Suprapubic skin (tissue), 4 donors: ENCODE data around the gene SARS1. TPM values are rescaled to one million over a fixed set of nuclear protein-coding genes. Genes with fewer than 3 reads are reported as not detected.

Experiments
- DNase-seq, 2 donors: peaks; one replicate each; pipeline ENCODE4 v3.0.0-alpha.2; 2019; ENCODE audit warnings: low spot score in 2 of 2
- H3K27ac ChIP-seq: fragments of 200-600 bp; sonication (generic); one replicate; pipeline ENCODE4 v1.5.1; 2019
- H3K27me3 ChIP-seq: fragments of 200-600 bp; sonication (generic); one replicate; pipeline ENCODE4 v1.5.1; 2019
- H3K36me3 ChIP-seq: fragments of 200-600 bp; sonication (generic); one replicate; pipeline ENCODE4 v1.5.1; 2019
- H3K4me1 ChIP-seq: fragments of 200-600 bp; sonication (generic); one replicate; pipeline ENCODE4 v1.5.1; 2019
- H3K4me3 ChIP-seq: fragments of 200-600 bp; sonication (generic); one replicate; pipeline ENCODE4 v1.5.1; 2019; ENCODE audit warnings: mild to moderate bottlenecking
- H3K9me3 ChIP-seq: fragments of 200-600 bp; sonication (generic); one replicate; pipeline ENCODE4 v1.5.1; 2019
- EP300 ChIP-seq: sonication (generic); formaldehyde crosslinking; IDR thresholded peaks from one replicate; pipeline ENCODE4 v1.6.1; 2017; ENCODE audit warnings: antibody characterized with exemption
- POLR2A ChIP-seq, 2 donors: fragments of 450-650 bp; IDR thresholded peaks; one replicate each; pipeline ENCODE4 v1.6.1; 2017; ENCODE audit warnings: antibody characterized with exemption in 2 of 2, mild to moderate bottlenecking in 2 of 2, moderate library complexity in 2 of 2
- POLR2AphosphoS5 ChIP-seq, 3 donors: sonication (generic); formaldehyde crosslinking; IDR thresholded peaks; one replicate each; pipeline ENCODE4 v1.6.1; 2017; ENCODE audit warnings: antibody characterized with exemption in 3 of 3
- WGBS: methylation state at CpG from one replicate; pipeline ENCODE4 v1.1.5; 2018; 5-methylcytosine and 5-hydroxymethylcytosine counted together
- total RNA-seq, 4 donors: library from RNA; depleted of rRNA; stranded (reverse); fragments of >200 nt; gene quantifications; one replicate each; pipeline ENCODE4 v1.1.0, GENCODE V29; 2016
- TF ChIP-seq, protein P1 (sequence below), 2 donors: fragments of 200-600 bp in 1 of 2; fragments of 450-650 bp in 1 of 2; sonication (generic) in 1 of 2; IDR thresholded peaks; one replicate each; pipeline ENCODE4 v1.5.1; 2016 to 2019; ENCODE audit warnings: antibody characterized with exemption in 2 of 2, mild to moderate bottlenecking in 1 of 2, moderate library complexity in 1 of 2

Gene SARS1
- total RNA-seq, 4 donors from 2014 or later = 144 to 169 (median 160) TPM

DNA sequence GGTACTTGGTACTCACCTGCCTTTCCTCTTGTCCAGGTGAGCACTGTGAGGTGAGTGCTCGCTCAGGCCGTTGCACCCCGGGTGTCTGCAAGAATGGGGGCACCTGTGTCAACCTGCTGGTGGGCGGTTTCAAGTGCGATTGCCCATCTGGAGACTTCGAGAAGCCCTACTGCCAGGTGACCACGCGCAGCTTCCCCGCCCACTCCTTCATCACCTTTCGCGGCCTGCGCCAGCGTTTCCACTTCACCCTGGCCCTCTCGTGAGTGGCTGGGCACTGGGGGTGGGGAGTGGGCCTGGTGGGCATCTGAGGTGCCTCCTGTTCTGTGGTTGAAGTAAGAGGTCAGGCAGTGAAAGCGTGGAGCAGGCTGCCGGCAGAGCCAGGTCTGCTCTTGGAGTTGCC, 47.3 kb downstream of the SARS1 start:
- Histone ChIP-seq H3K27me3 (no peaks in the 10 kb centered on the region), H3K9me3 (no peaks in the 10 kb centered on the region), H3K36me3 (peaks cover 31% of the 10 kb centered on the region), H3K4me3 (no peak overlapping the region), H3K27ac (no peak overlapping the region), H3K4me1 (peaks cover 40% of the 10 kb centered on the region)
- DNase-seq = no peak
- TF ChIP-seq POLR2AphosphoS5 (IDR thresholded peaks at IDR 0.05) (no peak), EP300 (no peak), POLR2A (IDR thresholded peaks at IDR 0.05) (no peak)
- TF ChIP-seq, protein P1, sequence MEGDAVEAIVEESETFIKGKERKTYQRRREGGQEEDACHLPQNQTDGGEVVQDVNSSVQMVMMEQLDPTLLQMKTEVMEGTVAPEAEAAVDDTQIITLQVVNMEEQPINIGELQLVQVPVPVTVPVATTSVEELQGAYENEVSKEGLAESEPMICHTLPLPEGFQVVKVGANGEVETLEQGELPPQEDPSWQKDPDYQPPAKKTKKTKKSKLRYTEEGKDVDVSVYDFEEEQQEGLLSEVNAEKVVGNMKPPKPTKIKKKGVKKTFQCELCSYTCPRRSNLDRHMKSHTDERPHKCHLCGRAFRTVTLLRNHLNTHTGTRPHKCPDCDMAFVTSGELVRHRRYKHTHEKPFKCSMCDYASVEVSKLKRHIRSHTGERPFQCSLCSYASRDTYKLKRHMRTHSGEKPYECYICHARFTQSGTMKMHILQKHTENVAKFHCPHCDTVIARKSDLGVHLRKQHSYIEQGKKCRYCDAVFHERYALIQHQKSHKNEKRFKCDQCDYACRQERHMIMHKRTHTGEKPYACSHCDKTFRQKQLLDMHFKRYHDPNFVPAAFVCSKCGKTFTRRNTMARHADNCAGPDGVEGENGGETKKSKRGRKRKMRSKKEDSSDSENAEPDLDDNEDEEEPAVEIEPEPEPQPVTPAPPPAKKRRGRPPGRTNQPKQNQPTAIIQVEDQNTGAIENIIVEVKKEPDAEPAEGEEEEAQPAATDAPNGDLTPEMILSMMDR (IDR thresholded peaks at IDR 0.05) = no peak
- 95% methylated on average over 15 of the region's 16 CpGs for WGBS

DNA sequence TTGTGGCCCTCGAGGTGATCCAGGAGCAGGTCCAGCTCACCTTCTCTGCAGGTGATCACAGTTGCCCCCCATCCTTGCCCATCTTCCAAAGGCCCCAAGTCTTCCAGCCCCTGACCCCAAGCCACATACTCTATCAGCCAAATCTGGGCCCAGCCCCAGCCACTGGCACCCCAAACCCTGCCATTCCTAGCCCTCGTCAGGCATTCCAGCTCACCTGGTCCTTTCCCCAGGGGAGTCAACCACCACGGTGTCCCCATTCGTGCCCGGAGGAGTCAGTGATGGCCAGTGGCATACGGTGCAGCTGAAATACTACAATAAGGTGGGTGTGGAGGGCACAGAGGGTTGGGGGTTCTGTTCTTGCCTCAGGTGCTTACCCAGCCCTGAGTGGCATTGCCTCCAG, 47.9 kb downstream of the SARS1 start:
- Histone ChIP-seq H3K27me3 (no peaks in the 10 kb centered on the region), H3K36me3 (peaks cover 33% of the 10 kb centered on the region), H3K9me3 (no peaks in the 10 kb centered on the region), H3K27ac (no peak overlapping the region), H3K4me1 (peaks cover 38% of the 10 kb centered on the region), H3K4me3 (no peak overlapping the region)
- WGBS = 86% methylated on average over 6 of the region's 6 CpGs
- DNase-seq = no peak
- TF ChIP-seq EP300 = no peak
- TF ChIP-seq, protein P1 (IDR thresholded peaks at IDR 0.05) = no peak
- TF ChIP-seq POLR2AphosphoS5 (IDR thresholded peaks at IDR 0.05) = no peak
- no peak for TF ChIP-seq POLR2A (IDR thresholded peaks at IDR 0.05)

DNA sequence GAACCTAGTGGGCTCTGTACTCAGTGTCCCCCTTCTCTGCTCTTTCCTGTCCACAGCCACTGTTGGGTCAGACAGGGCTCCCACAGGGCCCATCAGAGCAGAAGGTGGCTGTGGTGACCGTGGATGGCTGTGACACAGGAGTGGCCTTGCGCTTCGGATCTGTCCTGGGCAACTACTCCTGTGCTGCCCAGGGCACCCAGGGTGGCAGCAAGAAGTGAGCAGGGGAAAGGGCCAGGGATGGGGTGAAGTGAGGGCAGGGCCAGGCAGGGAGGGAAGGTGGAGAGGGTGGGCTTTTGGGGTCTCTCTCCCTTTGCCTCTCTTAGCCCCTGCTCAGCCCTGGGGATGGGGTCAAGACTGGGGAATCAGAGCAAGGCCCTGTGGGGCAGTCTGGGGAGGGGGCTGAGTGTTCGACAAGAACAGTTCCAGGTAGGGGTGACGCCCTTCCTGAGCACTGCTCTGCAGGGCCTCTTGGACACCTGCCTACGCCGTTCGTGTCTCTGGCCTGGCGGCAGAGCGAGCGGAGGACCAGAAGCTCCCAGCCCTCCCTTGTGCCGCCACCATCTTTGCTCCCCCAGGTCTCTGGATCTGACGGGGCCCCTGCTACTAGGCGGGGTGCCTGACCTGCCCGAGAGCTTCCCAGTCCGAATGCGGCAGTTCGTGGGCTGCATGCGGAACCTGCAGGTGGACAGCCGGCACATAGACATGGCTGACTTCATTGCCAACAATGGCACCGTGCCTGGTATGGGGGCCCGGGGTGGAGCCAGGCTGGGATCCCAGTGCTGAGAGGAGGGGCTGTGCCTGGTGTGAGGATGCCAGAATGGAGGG, 48.7 kb downstream of the SARS1 start:
- no peak for DNase-seq
- no peak overlapping the region for H3K4me3 ChIP-seq
- peaks cover 37% of the 10 kb centered on the region for H3K4me1 ChIP-seq
- no peaks in the 10 kb centered on the region for H3K27me3 ChIP-seq
- H3K9me3 ChIP-seq = no peaks in the 10 kb centered on the region
- H3K36me3 ChIP-seq = peaks cover 33% of the 10 kb centered on the region
- 58% methylated on average over 18 of the region's 22 CpGs for WGBS
- H3K27ac ChIP-seq = peak overlapping the region; percentile 87
- TF ChIP-seq, protein P1 (IDR thresholded peaks at IDR 0.05) = no peak
- TF ChIP-seq EP300 = no peak
- TF ChIP-seq POLR2AphosphoS5 (IDR thresholded peaks at IDR 0.05) = no peak
- no peak for TF ChIP-seq POLR2A (IDR thresholded peaks at IDR 0.05)

DNA sequence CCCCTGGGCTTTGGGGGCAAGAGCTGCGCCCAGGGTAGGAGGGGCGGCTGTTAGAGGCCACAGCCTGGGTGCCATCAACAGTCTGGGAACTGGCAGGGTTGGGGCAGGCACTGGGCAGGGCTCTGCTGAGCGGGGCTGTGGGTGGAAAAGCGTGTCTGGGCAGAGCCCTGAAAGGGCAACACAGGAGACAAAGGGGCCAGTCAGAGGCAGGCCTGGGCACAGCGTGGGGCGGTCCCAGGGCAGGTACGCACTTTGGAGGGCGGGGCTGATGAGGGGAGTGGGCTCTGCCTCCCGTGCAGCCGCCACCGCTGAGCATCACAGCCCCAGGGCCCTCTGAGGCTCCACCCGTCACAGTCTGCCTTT, 49.5 kb downstream of the SARS1 start:
- Histone ChIP-seq H3K4me3 (no peak overlapping the region), H3K27me3 (no peaks in the 10 kb centered on the region), H3K27ac (peak overlapping the region; percentile 87), H3K9me3 (no peaks in the 10 kb centered on the region), H3K36me3 (peaks cover 37% of the 10 kb centered on the region), H3K4me1 (peaks cover 32% of the 10 kb centered on the region)
- TF ChIP-seq, protein P1 (IDR thresholded peaks at IDR 0.05) = no peak
- TF ChIP-seq POLR2A (IDR thresholded peaks at IDR 0.05) (no peak), EP300 (no peak), POLR2AphosphoS5 (IDR thresholded peaks at IDR 0.05) (no peak)
- 28% methylated on average over 6 of the region's 12 CpGs for WGBS
- no peak for DNase-seq

DNA sequence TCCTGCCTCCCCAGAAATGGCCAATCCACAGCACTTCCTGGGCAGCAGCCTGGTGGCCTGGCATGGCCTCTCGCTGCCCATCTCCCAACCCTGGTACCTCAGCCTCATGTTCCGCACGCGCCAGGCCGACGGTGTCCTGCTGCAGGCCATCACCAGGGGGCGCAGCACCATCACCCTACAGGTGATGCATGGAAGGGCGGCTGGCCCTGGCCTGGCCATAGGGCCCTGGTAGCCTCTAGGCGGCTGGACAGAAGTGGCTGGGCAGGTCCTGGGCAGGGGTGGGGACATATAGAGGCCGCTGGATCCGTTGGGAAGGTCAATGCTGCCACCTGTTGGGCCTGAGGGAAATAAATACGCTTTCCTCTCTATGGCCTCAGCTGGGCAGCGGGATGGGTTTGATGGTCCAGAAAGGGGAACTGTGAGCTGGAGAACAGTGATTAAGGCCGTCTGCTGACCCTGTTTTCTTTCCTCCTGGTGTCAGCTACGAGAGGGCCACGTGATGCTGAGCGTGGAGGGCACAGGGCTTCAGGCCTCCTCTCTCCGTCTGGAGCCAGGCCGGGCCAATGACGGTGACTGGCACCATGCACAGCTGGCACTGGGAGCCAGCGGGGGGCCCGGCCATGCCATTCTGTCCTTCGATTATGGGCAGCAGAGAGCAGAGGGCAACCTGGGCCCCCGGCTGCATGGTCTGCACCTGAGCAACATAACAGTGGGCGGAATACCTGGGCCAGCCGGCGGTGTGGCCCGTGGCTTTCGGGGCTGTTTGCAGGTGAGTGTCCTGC, 50.1 kb downstream of the SARS1 start:
- peaks cover 31% of the 10 kb centered on the region for H3K4me1 ChIP-seq

More for the DNA sequence above, 50.1 kb downstream of the SARS1 start:
- no peaks in the 10 kb centered on the region for H3K9me3 ChIP-seq
- 48% methylated on average over 19 of the region's 29 CpGs for WGBS
- H3K27me3 ChIP-seq = no peaks in the 10 kb centered on the region
- peak overlapping the region; percentile 13 for H3K27ac ChIP-seq
- peak; percentile 90 to 91 for DNase-seq
- H3K4me3 ChIP-seq = no peak overlapping the region
- H3K36me3 ChIP-seq = peaks cover 32% of the 10 kb centered on the region
- TF ChIP-seq POLR2AphosphoS5 (IDR thresholded peaks at IDR 0.05) (no peak), EP300 (no peak), POLR2A (IDR thresholded peaks at IDR 0.05) (no peak)
- TF ChIP-seq, protein P1 (IDR thresholded peaks at IDR 0.05) = peak; percentile 96 to 97
